Measurements from ENCODE around the gene OR2B2. TPM values are rescaled to one million over a fixed set of nuclear protein-coding genes. Genes with fewer than 3 reads are reported as not detected.

OR2B2 gene
- total RNA-seq, 1 donor from 2014 or later, result not detected

GRCh38 chr6:27866357-27867050 lies 45.7 kb downstream of the OR2B2 start:
- peak; percentile 83 for DNase-seq

- no peak for DNase-seq
Observed at GRCh38 chr6:27865850-27866356, 46.3 kb downstream of the OR2B2 start.

- DNase-seq, result peak; percentile 99
Observed at GRCh38 chr6:27864906-27865849, 47.0 kb downstream of the OR2B2 start.

GRCh38 chr6:27863962-27864905 lies 48.0 kb downstream of the OR2B2 start:
- no peak for DNase-seq

- no peak for DNase-seq
Observed at GRCh38 chr6:27862396-27863066, 49.7 kb downstream of the OR2B2 start.

- no peak for DNase-seq
Observed at GRCh38 chr6:27861861-27862260, 50.3 kb downstream of the OR2B2 start.

- no peak for DNase-seq
Observed at GRCh38 chr6:27861276-27861840, 50.8 kb downstream of the OR2B2 start.

Small RNA genes within 50 kb of the gene (small RNA-seq; reads per million reads assigned to genes)
- gene RNU7-26P (ENCODE audit: low replicate concordance), result not detected

Other genes with a start within 250 kb of the OR2B2 start
- gene OR2B6, start 44.8 kb upstream of the OR2B2 start, total RNA-seq, result not detected
- 1.3 TPM for gene ZNF165, start 168.2 kb upstream of the OR2B2 start, total RNA-seq
- 2.8 TPM for gene ZSCAN16, start 212.2 kb upstream of the OR2B2 start, total RNA-seq
- 18.1 TPM for gene ZKSCAN8, start 229.5 kb upstream of the OR2B2 start, total RNA-seq

Measured in skin of body (tissue), 3 donors.